LNCAP (cell line): ENCODE results near the gene SLC36A3.

Experiments
- TF ChIP-seq, protein P1 (sequence below): fragments of 450-650 bp; IDR thresholded peaks from 2 replicates; pipeline ENCODE4 v1.5.1; 2017; ENCODE audit warnings: mild to moderate bottlenecking

SLC36A3 gene

DNA sequence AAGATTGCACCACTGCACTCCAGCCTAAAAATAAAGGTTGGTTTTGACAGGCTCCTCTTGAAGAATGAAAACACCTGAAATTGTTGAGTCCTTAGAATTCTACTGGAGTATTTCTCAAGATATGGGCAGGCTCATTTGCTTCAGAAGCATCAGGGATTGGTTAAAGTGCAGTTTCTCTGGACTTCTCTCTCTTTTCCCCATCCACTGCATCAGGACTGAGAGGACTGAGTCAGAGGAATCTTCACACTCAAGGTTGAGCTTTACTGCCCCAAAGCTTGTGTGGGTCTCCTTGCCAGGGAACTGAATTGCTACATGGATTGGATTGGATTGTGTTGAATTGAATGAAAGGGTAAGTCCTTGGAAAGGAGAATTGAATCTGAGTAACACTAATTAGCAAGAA, 72.2 kb downstream of the SLC36A3 start:
- TF ChIP-seq, protein P1, sequence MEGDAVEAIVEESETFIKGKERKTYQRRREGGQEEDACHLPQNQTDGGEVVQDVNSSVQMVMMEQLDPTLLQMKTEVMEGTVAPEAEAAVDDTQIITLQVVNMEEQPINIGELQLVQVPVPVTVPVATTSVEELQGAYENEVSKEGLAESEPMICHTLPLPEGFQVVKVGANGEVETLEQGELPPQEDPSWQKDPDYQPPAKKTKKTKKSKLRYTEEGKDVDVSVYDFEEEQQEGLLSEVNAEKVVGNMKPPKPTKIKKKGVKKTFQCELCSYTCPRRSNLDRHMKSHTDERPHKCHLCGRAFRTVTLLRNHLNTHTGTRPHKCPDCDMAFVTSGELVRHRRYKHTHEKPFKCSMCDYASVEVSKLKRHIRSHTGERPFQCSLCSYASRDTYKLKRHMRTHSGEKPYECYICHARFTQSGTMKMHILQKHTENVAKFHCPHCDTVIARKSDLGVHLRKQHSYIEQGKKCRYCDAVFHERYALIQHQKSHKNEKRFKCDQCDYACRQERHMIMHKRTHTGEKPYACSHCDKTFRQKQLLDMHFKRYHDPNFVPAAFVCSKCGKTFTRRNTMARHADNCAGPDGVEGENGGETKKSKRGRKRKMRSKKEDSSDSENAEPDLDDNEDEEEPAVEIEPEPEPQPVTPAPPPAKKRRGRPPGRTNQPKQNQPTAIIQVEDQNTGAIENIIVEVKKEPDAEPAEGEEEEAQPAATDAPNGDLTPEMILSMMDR, result no peak

DNA sequence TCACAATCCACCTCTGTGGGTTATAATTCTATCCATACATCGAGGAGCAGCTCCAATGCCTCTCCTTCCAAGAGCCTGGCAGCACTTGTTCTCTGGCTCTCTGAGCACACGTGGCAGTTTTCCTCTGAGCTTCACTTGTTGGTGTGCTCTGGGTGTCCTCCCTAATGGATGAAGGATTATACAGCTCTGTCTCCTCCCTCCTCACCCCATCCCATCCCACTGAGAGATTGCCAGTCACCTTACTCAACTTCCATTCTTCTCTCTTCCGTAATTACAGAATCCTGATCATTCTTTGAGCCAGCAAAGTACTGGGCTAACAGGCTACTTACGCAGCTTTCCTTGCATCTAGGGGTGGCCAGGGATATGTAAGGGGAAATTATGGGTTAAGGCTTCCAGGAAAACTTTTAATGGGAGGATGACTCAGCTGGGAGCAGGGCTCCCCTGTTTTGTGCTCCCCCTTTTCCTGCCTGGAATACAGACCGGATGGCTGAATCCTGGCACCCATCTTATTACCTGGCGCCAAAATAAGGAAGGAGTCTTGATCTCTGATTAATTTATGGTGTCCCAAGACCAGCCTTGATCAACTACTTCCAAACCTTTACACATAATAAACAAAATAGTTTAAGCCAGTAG, 73.4 kb downstream of the SLC36A3 start:
- TF ChIP-seq, protein P1, result no peak

- TF ChIP-seq, protein P1, result no peak
These were observed 74.6 kb downstream of the SLC36A3 start for GRCh38 chr5:151228986-151229385.

DNA sequence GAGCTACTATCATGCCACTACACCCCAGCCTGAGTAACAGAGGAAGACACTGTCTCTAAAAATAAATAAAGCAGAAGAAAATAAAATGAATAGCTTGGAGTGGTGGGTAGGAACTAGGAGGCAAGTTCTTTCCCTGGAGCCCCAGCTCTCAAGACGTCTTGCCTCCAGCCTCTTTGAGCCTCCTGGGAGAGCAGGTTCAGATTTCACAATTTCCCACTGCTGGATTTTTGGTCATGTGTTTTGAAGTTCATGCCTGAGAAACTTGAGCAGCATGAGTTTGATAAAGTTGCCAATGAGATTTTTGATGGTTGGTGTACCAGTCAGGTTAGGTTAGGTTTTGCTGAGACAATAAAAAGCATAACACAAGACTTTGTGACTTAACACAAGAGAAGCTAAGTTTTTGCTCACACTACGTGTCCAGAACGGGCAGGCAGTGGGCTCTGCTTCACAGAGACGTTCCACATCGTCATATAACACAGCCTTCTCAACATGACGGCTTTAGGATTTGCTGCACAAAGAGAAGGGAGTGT, 75.6 kb downstream of the SLC36A3 start:
- TF ChIP-seq, protein P1, result no peak
